GM12891 (cell line): ENCODE data around the gene CPT1A.

Source experiments
- PAX5 ChIP-seq: IDR thresholded peaks from 2 replicates; pipeline ENCODE4 v1.6.1; 2011; ENCODE audit warnings: low read length, moderate library complexity, mild to moderate bottlenecking; ENCODE audit not compliant: insufficient read depth, severe bottlenecking
- POLR2A ChIP-seq: IDR thresholded peaks from 2 replicates; pipeline ENCODE4 v1.6.1; 2011; ENCODE audit warnings: low read depth, low read length, control low read depth
- POLR2AphosphoS5 ChIP-seq: IDR thresholded peaks from 2 replicates; pipeline ENCODE4 v1.6.1; 2011; ENCODE audit warnings: low read depth, low read length, control low read depth
- TAF1 ChIP-seq: IDR thresholded peaks from 2 replicates; pipeline ENCODE4 v1.6.1; 2011; ENCODE audit warnings: low read depth, low read length, control low read depth

- TF ChIP-seq TAF1 (no peak), POLR2A (no peak), POLR2AphosphoS5 (no peak), PAX5 (no peak)
Measured at GRCh38 chr11:68772936-68773335, 68.8 kb downstream of the CPT1A start.
